IPS-15b (cell line): ENCODE data around the gene TTLL7.
"Not testable (repeated sequence)": the region's sequence is repeated elsewhere in the genome, so short reads cannot be mapped to it uniquely, and the experiment has no call there.

ENCODE experiments used
- H3K27me3 ChIP-seq: one replicate; pipeline ENCODE4 v1.6.1; 2013; ENCODE audit warnings: low read length; ENCODE audit not compliant: control insufficient read depth, insufficient read depth
- H3K36me3 ChIP-seq: one replicate; pipeline ENCODE4 v1.6.1; 2013; ENCODE audit warnings: low read length; ENCODE audit not compliant: control insufficient read depth, insufficient read depth
- H3K4me1 ChIP-seq: one replicate; pipeline ENCODE4 v1.6.1; 2013; ENCODE audit warnings: mild to moderate bottlenecking, low read length; ENCODE audit not compliant: control insufficient read depth, insufficient read depth
- H3K4me3 ChIP-seq: one replicate; pipeline ENCODE4 v1.5.1; 2013; ENCODE audit warnings: low read depth, low read length
- H3K9ac ChIP-seq: one replicate; pipeline ENCODE4 v1.6.1; 2013; ENCODE audit warnings: low read depth, mild to moderate bottlenecking, low read length
- H3K9me3 ChIP-seq: one replicate; pipeline ENCODE4 v1.6.1; 2013; ENCODE audit warnings: mild to moderate bottlenecking, low read length; ENCODE audit not compliant: control insufficient read depth, insufficient read depth

The TTLL7 gene

DNA sequence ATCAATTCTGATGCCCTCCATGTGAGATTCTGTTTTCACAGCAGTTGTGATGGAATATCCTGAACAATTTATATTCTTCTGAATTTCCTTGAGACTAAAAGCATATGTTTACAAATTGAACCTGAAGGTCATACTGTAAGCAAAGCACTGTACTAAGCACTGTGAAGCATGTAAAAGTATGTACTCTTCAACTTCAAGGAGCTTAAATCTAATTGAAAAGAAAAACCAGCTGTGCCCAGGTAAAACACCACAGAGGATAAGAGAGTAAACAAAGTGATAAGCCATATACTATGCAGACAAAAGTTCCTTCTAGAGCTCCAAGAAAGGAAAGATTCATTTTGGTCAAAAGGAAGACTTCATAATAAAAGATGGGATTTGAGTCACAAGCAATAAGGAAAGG is 71.9 kb downstream of the TTLL7 start:
- H3K9ac ChIP-seq, result no peak overlapping the region
- no peak overlapping the region for H3K4me3 ChIP-seq
- no peaks in the 10 kb centered on the region for H3K36me3 ChIP-seq
- H3K4me1 ChIP-seq, result no peaks in the 10 kb centered on the region
- no peaks in the 10 kb centered on the region for H3K9me3 ChIP-seq
- H3K27me3 ChIP-seq, result no peaks in the 10 kb centered on the region

DNA sequence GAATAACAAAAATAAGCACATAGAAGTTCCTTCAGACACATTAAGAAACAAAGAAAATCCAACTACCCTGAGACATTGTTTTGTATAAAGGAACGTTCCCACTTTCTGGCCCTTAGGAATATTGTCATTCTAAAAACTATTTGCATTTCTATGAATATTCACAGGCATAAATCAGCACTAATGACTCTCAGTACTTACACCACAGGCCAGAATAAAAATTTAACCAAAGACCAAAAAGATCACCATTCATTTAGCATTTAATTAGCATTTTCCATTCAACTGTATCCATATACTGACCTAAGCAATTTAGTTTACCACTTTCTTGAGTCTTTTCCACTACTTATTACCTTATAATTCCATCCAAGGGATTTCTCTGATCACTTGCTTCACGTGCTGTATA is 75.4 kb downstream of the TTLL7 start:
- no peaks in the 10 kb centered on the region for H3K4me1 ChIP-seq
- H3K9me3 ChIP-seq, result no peaks in the 10 kb centered on the region
- H3K9ac ChIP-seq, result no peak overlapping the region
- no peaks in the 10 kb centered on the region for H3K36me3 ChIP-seq
- no peak overlapping the region for H3K4me3 ChIP-seq
- H3K27me3 ChIP-seq, result no peaks in the 10 kb centered on the region

DNA sequence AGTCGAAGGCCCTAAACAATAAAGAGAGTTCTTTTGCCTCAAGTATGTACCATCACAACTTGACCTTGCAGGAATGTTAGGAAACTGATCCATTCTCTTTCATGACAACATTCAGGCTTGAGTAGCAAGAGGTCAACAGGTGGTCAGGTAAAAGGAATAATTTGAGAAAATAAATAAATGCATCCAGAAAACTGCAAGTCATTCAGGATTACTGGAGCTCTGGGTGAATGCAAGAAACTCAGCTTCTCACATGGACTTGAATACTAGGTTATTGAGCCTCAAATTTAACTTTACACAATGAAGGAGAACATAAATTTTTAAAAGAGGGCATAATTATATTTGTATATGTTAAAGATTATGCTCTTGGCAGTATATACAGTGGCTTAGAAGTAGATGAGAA is 76.5 kb downstream of the TTLL7 start:
- H3K9me3 ChIP-seq, result no peaks in the 10 kb centered on the region
- no peaks in the 10 kb centered on the region for H3K27me3 ChIP-seq
- no peak overlapping the region for H3K4me3 ChIP-seq
- H3K4me1 ChIP-seq, result no peaks in the 10 kb centered on the region
- H3K9ac ChIP-seq, result no peak overlapping the region
- H3K36me3 ChIP-seq, result no peaks in the 10 kb centered on the region

DNA sequence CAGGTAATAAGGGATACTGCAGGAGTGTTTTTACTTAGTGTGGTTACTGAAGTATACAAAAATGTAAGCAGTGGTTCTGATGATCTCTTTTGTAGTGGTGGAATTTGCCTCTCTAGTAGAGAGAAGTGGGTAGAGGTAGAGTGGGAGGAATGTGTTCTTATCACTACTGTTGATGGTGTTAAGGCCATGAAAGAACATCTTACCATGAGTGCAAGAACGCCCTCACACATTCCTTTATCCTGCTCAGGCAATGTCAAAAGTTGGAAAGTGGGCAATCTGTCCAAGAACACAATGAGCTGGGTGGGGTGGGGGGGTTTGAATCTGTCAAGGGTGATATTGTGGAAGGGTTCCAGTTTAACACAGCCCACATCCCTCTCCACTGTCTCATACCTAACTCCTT is 78.6 kb downstream of the TTLL7 start:
- H3K27me3 ChIP-seq, result no peaks in the 10 kb centered on the region
- H3K9me3 ChIP-seq, result no peaks in the 10 kb centered on the region
- no peaks in the 10 kb centered on the region for H3K36me3 ChIP-seq
- H3K4me1 ChIP-seq, result no peaks in the 10 kb centered on the region
- no peak overlapping the region for H3K9ac ChIP-seq
- H3K4me3 ChIP-seq, result no peak overlapping the region

DNA sequence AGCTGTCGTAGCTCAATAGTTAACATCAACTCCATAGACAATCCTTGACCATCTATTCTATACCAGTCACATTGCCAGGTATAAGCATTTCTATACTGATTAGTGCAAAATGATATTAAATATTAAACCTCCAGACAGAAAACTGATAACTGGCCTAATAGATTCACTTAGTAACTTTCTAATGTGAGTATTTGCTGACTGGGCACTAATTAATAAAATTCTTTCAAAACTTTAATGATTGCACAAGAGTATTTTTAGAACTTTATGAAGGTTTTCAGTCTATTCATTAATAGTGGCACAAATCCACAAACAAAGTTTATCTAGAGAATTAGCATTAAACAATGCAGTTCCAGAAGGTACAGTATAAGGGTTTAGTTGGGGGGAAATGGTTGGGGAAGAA is 79.1 kb downstream of the TTLL7 start:
- Histone ChIP-seq H3K9me3 (no peaks in the 10 kb centered on the region), H3K9ac (no peak overlapping the region), H3K4me1 (no peaks in the 10 kb centered on the region), H3K4me3 (no peak overlapping the region), H3K36me3 (no peaks in the 10 kb centered on the region), H3K27me3 (no peaks in the 10 kb centered on the region)

DNA sequence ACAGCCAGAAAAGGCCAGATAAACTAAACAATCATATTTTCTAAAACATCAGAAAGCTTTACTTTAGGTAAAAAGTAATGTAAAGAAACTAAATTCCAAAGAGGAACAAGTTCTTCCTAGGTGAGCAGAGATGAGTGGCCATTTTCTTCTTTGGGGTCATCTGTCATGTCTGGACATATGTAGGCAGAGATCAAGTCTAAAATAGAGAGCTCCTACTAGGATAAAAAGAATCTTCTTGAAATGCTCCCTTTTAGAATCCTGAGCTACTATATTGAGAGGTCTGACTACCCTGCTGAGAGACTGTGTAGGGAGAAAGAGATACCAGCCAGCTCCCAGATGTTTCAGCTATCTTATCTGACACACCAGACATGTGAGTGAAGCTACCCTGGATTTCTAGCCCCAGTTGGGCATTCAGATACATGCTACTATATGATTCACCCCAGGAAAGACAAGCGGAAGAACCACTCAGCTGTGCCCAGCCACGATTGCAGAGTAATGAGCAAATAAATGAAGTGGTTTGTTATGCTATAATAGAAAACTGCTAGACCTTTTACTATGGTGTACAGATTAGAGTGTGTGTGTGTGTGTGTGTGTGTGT is 80.1 kb downstream of the TTLL7 start:
- no peaks in the 10 kb centered on the region for H3K36me3 ChIP-seq
- H3K4me1 ChIP-seq, result no peaks in the 10 kb centered on the region
- H3K27me3 ChIP-seq, result no peaks in the 10 kb centered on the region
- H3K9me3 ChIP-seq, result no peaks in the 10 kb centered on the region
- no peak overlapping the region for H3K9ac ChIP-seq
- no peak overlapping the region for H3K4me3 ChIP-seq

DNA sequence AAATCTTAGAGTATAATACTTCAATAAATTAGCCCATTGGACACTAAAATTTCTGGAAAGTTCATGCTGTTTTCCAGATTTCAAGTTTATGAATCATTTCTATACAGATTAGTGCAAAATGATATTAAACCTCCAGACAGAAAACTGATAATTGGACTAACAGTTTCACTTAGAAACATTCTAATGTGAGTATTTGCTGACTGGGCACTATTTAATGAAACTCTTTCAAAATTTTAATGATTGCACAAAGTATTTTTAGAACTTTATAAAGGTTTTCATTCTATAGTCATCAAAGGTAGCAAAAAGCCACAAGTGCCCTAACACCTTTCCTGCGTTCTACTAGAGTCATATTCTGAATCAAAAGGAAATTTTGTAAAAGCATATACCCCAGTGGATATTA is 81.0 kb downstream of the TTLL7 start:
- H3K4me1 ChIP-seq, result no peaks in the 10 kb centered on the region
- no peaks in the 10 kb centered on the region for H3K27me3 ChIP-seq
- H3K36me3 ChIP-seq, result no peaks in the 10 kb centered on the region
- no peaks in the 10 kb centered on the region for H3K9me3 ChIP-seq
- H3K4me3 ChIP-seq, result no peak overlapping the region
- H3K9ac ChIP-seq, result no peak overlapping the region

DNA sequence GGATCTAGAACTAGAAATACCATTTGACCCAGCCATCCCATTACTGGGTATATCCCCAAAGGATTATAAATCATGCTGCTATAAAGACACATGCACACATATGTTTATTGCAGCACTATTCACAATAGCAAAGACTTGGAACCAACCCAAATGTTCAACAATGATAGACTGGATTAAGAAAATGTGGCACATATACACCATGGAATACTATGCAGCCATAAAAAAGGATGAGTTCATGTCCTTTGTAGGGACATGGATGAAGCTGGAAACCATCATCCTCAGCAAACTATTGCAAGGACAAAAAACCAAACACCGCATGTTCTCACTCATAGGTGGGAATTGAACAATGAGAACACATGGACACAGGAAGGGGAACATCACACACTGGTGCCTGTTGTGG is 82.8 kb downstream of the TTLL7 start:
- not testable (repeated sequence) for H3K27me3 ChIP-seq, H3K9me3 ChIP-seq, H3K4me3 ChIP-seq, H3K36me3 ChIP-seq, H3K9ac ChIP-seq, H3K4me1 ChIP-seq

DNA sequence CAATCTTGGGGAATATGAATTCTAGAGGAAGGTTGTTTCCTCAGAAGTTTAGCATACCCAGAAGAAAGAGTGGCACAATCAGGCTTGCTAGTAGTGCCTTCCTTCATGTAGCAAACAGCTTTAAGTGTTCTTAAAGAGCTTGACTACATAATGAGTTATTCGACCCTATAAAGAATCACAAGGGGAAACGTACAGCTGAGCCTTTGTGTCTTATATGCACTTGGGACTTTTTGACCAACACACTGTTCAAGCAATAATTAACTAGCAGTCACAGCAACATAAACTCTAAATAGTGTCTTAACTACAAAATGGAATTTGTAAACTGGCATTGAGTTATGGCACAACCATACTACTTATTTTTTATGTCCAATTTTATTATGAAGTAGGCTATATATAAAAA is 86.1 kb downstream of the TTLL7 start:
- Histone ChIP-seq H3K4me3 (no peak overlapping the region), H3K9me3 (no peaks in the 10 kb centered on the region), H3K27me3 (no peaks in the 10 kb centered on the region), H3K36me3 (no peaks in the 10 kb centered on the region), H3K9ac (no peak overlapping the region), H3K4me1 (no peaks in the 10 kb centered on the region)

DNA sequence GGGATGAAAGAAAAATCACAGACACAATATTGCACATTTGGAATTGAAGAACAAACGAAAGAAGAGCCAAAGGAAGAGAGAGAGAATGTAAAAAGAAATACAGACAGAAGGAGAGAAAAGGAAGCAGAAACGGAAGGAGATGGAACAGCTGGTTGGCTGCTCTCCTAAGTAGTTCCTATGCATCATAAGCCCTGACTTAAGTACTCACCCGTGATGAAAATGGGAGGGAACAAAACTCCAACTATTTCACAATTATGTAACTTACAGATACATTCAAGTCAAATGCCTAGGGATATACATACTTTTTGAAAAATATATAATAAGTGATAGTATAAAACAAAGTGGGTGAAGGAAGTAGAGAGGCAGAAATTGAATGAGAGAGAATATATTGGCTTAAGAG is 88.5 kb downstream of the TTLL7 start:
- no peaks in the 10 kb centered on the region for H3K9me3 ChIP-seq
- H3K27me3 ChIP-seq, result no peaks in the 10 kb centered on the region
- no peaks in the 10 kb centered on the region for H3K4me1 ChIP-seq
- H3K4me3 ChIP-seq, result no peak overlapping the region
- H3K9ac ChIP-seq, result no peak overlapping the region
- H3K36me3 ChIP-seq, result no peaks in the 10 kb centered on the region

DNA sequence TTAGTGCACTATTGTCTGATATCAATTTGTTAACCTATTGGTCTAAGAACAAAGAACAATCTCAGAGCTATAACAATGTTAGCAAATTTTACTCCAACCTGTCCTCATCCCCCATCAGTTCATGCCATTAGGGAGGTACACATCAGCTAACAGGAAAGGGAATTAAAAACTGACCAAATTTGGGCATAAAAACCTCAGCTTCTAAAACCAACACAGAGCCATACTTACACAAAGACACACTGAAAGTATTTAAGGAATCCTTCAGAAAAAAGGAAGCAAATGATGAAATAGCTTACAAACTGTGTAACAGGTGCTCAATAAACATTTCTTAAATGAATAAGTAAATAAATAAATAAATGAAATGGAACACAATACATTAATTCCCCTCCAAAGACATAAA is 89.2 kb downstream of the TTLL7 start:
- Histone ChIP-seq H3K9me3 (no peaks in the 10 kb centered on the region), H3K36me3 (no peaks in the 10 kb centered on the region), H3K9ac (no peak overlapping the region), H3K27me3 (no peaks in the 10 kb centered on the region), H3K4me1 (no peaks in the 10 kb centered on the region), H3K4me3 (no peak overlapping the region)

DNA sequence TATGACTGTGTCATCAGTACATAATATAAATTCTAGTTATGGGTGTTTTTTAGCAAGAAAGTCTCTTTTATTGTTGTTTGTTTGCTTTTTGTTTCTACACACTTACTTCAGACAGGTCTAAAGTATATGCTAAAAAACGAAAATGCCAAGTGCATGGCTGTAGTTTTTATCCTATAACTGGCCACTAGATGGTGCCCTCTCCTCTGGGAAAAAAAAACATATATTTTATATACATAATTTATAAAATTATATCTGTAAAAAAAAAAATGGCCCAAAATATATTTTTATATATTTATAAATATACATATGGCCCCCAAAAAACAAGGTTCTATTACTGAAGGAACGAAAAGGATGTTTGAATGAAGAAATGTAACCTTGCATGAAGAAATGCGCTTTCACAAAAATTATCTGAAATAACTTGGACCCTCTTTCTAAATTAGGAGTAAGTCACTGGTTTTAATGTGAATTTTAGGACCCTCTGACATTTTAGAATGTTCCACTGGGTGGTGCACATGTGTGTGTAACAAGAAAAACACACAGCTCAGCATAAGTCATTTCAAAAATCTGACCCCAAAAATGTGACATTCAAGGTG is 93.5 kb downstream of the TTLL7 start:
- Histone ChIP-seq H3K9ac (no peak overlapping the region), H3K4me3 (no peak overlapping the region), H3K36me3 (no peaks in the 10 kb centered on the region), H3K4me1 (no peaks in the 10 kb centered on the region), H3K27me3 (no peaks in the 10 kb centered on the region), H3K9me3 (no peaks in the 10 kb centered on the region)
